ENCODE data around the gene OR5K1. TPM values are rescaled to one million over a fixed set of nuclear protein-coding genes. Genes with fewer than 3 reads are reported as not detected.

Gene OR5K1
- not detected for total RNA-seq

DNA sequence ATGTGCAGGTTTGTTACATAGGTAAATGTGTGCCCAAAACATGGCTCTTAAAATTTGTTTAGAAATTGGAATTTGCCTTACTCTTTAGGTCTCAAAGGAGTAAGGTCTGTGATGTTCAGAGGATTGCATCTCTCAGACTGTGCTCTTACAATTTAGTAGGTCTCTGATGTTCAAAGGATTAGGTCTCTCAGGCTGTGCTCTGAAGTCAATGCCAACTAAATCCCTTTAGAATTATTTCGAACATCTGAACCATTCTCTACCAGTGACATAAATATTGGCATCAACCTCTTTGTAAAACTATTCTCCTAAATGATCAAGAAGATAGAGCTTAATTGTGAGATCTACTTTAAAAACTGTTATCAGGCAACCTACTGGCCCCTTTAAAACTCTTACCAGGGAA lies at the start of gene OR5K1:
Gene OR5K1 (plus strand): TSS at position 301 of the 400 bp plus-strand sequence. CDS start 6,376 bp downstream, outside the sequence.
- no peaks in the 10 kb centered on the region for H3K27me3 ChIP-seq
- DNase-seq (ENCODE audit: extremely low spot score): no peak
- peaks cover 0 to 22% (median 5%) of the 10 kb centered on the region in 4 donors for H3K9me3 ChIP-seq
- 77% methylated on average over 1 of the region's 1 CpG for WGBS
- no peak within 1 kb of the TSS for H3K4me3 ChIP-seq
- no peaks in the 10 kb centered on the region for H3K36me3 ChIP-seq
- H3K27ac ChIP-seq (replicated peaks in 1 of 4): no peak within 1 kb of the TSS
- H3K4me1 ChIP-seq: no peaks in the 10 kb centered on the region
- no peak for TF ChIP-seq POLR2A (IDR thresholded peaks at IDR 0.05; ENCODE audit: low read depth)
- no peak for TF ChIP-seq POLR2AphosphoS5 (IDR thresholded peaks at IDR 0.05)
- TF ChIP-seq EP300 (IDR thresholded peaks at IDR 0.05): no peak
- TF ChIP-seq, protein P1, sequence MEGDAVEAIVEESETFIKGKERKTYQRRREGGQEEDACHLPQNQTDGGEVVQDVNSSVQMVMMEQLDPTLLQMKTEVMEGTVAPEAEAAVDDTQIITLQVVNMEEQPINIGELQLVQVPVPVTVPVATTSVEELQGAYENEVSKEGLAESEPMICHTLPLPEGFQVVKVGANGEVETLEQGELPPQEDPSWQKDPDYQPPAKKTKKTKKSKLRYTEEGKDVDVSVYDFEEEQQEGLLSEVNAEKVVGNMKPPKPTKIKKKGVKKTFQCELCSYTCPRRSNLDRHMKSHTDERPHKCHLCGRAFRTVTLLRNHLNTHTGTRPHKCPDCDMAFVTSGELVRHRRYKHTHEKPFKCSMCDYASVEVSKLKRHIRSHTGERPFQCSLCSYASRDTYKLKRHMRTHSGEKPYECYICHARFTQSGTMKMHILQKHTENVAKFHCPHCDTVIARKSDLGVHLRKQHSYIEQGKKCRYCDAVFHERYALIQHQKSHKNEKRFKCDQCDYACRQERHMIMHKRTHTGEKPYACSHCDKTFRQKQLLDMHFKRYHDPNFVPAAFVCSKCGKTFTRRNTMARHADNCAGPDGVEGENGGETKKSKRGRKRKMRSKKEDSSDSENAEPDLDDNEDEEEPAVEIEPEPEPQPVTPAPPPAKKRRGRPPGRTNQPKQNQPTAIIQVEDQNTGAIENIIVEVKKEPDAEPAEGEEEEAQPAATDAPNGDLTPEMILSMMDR (IDR thresholded peaks at IDR 0.05): no peak
- intact Hi-C loops (cut with DNase I): no loop called here

DNA sequence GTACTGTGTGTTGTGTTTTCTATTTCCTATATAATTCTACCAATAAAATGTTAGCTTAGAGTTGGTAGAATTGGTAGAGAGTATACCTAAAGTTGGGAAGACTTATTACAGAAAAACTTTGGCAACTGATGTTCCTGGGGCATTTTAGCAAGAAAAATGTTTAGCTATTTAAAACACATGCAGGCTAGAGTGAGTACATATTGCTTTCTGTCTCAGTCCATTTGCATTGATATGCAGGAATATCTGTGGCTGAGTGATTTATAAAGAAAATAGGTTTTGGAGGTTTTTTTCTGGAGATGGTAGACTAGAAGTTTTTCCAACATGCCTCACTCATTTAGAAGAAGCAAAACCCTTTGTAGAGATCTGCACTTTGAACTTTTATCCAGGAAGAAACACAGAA lies 30.4 kb upstream of the OR5K1 start:
- intact Hi-C loops (cut with DNase I): no loop called here
- TF ChIP-seq, protein P1 (IDR thresholded peaks at IDR 0.05): no peak
- TF ChIP-seq EP300 (IDR thresholded peaks at IDR 0.05): no peak
- no peak for TF ChIP-seq POLR2A (IDR thresholded peaks at IDR 0.05; ENCODE audit: low read depth)
- TF ChIP-seq POLR2AphosphoS5 (IDR thresholded peaks at IDR 0.05): no peak

DNA sequence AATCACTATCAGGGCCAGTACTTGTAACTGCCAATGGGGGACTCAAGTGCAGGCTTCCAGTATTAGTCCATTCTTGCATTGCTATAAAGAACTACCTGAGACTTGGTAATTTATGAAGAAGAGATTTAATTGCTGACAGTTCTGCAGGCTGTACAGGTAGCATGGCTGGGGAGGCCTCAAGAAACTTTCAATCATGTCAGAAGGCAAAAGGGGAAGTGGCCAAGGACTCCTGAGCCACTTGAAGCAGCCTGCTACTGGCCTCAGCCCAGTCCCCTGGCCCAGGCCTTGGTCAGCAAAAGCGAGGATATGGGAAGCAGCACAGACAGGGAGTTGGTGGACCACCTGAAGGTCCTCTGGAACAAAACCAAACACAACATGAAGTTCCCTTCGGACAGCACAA lies 29.2 kb upstream of the OR5K1 start:
- H3K27me3 ChIP-seq: no peaks in the 10 kb centered on the region
- DNase-seq (ENCODE audit: extremely low spot score): peak; percentile 87
- WGBS: 23% methylated on average over 2 of the region's 2 CpGs
- no peaks in the 10 kb centered on the region for H3K36me3 ChIP-seq
- H3K4me3 ChIP-seq: no peak overlapping the region
- peaks cover 0 to 18% (median 9%) of the 10 kb centered on the region in 4 donors for H3K9me3 ChIP-seq
- TF ChIP-seq EP300 (IDR thresholded peaks at IDR 0.05) (no peak), POLR2A (IDR thresholded peaks at IDR 0.05; ENCODE audit: low read depth) (no peak)
- TF ChIP-seq, protein P1 (IDR thresholded peaks at IDR 0.05): no peak
- intact Hi-C loops (cut with DNase I): no loop called here
- no peaks in the 10 kb centered on the region for H3K4me1 ChIP-seq
- no peak overlapping the region for H3K27ac ChIP-seq (replicated peaks in 1 of 4)

More for the DNA sequence above, 30.4 kb upstream of the OR5K1 start:
- Histone ChIP-seq H3K4me3 (no peak overlapping the region), H3K27ac (replicated peaks in 1 of 4) (no peak overlapping the region), H3K36me3 (no peaks in the 10 kb centered on the region), H3K4me1 (no peaks in the 10 kb centered on the region), H3K27me3 (no peaks in the 10 kb centered on the region), H3K9me3 (peaks cover 0 to 24% (median 19%) of the 10 kb centered on the region in 4 donors)
- no peak for DNase-seq (ENCODE audit: extremely low spot score)

DNA sequence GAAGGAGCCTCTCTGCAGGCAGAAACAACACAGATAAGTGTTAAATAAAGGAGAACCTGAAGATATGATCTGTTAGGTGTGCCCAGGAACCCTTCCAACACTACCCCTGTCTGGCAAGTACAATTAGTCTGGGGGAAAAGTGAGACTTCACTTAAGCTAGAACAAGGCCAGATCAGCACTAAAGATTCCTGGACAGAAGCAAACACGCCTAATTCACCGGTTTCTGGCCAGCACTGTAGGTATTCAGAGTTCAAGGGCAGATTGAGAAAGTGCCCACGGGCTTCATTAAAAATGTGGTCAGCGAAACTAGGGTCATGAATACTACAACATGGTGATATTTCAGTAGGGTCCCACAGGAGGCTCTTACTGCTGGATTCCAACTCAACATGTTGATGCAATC lies 28.6 kb upstream of the OR5K1 start:
- WGBS: 81% methylated on average over 4 of the region's 4 CpGs
- TF ChIP-seq, protein P1 (IDR thresholded peaks at IDR 0.05): no peak
- TF ChIP-seq POLR2A (IDR thresholded peaks at IDR 0.05; ENCODE audit: low read depth): no peak
- TF ChIP-seq EP300 (IDR thresholded peaks at IDR 0.05): no peak
- TF ChIP-seq POLR2AphosphoS5 (IDR thresholded peaks at IDR 0.05): no peak
- intact Hi-C loops (cut with DNase I): no loop called here
- Histone ChIP-seq H3K27me3 (no peaks in the 10 kb centered on the region), H3K4me1 (no peaks in the 10 kb centered on the region), H3K27ac (replicated peaks in 1 of 4) (no peak overlapping the region), H3K4me3 (no peak overlapping the region), H3K9me3 (peaks cover 0 to 11% (median 3%) of the 10 kb centered on the region in 4 donors), H3K36me3 (no peaks in the 10 kb centered on the region)
- no peak for DNase-seq (ENCODE audit: extremely low spot score)

DNA sequence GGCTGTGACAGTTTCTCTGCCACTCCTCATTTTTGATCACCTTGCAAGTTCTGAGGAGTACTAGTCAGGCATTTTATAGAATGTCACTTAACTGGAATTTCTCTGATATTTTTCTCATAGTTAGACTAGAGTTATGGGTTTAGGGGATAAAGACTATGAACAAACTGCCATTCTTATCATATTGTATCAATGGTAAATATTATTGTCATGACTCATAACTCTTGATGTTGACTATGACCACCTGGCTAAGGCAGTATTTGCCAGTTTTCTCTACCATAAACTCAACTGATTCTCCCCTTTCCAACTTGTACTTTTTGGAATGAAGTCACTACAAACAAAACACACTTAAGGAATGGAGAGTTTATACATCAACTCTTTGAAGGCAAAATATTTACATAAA lies 22.7 kb upstream of the OR5K1 start:
- no peak for DNase-seq (ENCODE audit: extremely low spot score)
- H3K4me1 ChIP-seq: no peaks in the 10 kb centered on the region
- intact Hi-C loops (cut with DNase I): no loop called here
- no peaks in the 10 kb centered on the region for H3K36me3 ChIP-seq
- H3K27me3 ChIP-seq: no peaks in the 10 kb centered on the region
- no peak for TF ChIP-seq POLR2A (IDR thresholded peaks at IDR 0.05; ENCODE audit: low read depth)
- no peak for TF ChIP-seq EP300 (IDR thresholded peaks at IDR 0.05)
- TF ChIP-seq POLR2AphosphoS5 (IDR thresholded peaks at IDR 0.05): no peak
- TF ChIP-seq, protein P1 (IDR thresholded peaks at IDR 0.05): no peak
- H3K27ac ChIP-seq (replicated peaks in 1 of 4): no peak overlapping the region
- H3K4me3 ChIP-seq: no peak overlapping the region
- peaks cover 0 to 5% (median 0%) of the 10 kb centered on the region in 4 donors for H3K9me3 ChIP-seq
